ENCODE measurements around the gene UBE2F.

Gene UBE2F

DNA sequence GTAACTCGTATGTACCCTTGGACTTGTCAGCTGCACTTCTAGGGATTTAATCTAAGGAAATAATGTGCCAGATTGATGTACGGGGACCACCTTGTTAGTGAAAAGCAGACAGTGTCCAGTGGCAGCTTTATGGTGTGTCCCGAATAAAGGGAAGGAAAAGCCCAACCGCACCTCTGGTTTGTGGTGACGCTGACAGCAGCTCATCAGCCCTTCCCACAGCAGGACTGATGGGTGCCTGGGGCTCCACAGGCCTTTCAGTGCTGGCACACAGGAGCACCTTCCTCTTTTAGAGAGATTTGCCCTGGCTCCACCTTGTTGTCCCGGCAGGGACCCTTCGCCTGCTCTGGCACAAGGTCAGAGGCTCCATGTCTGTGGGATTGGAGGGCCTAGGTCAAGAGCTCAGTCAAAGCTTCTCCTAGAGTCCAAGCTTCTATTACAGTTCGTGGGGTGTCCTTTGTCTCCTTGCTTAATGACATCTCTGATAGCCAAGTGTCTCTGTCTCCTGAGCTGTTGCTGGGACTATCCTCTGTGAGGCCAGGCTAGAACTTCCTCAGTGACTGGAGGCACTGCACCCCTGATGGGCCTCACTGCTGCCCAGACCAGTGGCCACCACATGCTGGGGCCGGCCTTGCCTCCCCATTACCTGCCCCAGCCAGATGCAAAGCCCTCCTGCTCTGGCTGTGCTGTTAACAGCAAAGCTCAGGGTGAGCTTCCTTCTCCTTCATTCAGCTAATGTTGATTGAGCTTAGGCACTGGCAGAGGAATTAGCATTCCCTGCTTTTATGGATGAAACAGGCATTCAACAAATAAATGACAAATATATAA, 61.0 kb downstream of the UBE2F start:
- ATAC-seq (ENCODE audit: low read depth) (no peak), DNase-seq (ENCODE audit: low spot score) (no peak)
- Histone ChIP-seq H3K27me3 (ENCODE audit: insufficient read depth, poor library complexity, severe bottlenecking) (no peaks in the 10 kb centered on the region), H3K27ac (ENCODE audit: poor library complexity, severe bottlenecking) (no peak overlapping the region), H3K9me3 (ENCODE audit: severe bottlenecking) (no peaks in the 10 kb centered on the region), H3K4me1 (ENCODE audit: insufficient read depth, poor library complexity, severe bottlenecking) (no peaks in the 10 kb centered on the region), H3K36me3 (ENCODE audit: low read depth) (peaks cover 22% of the 10 kb centered on the region), H3K4me3 (ENCODE audit: severe bottlenecking) (no peak overlapping the region)
- TF ChIP-seq, protein P1, sequence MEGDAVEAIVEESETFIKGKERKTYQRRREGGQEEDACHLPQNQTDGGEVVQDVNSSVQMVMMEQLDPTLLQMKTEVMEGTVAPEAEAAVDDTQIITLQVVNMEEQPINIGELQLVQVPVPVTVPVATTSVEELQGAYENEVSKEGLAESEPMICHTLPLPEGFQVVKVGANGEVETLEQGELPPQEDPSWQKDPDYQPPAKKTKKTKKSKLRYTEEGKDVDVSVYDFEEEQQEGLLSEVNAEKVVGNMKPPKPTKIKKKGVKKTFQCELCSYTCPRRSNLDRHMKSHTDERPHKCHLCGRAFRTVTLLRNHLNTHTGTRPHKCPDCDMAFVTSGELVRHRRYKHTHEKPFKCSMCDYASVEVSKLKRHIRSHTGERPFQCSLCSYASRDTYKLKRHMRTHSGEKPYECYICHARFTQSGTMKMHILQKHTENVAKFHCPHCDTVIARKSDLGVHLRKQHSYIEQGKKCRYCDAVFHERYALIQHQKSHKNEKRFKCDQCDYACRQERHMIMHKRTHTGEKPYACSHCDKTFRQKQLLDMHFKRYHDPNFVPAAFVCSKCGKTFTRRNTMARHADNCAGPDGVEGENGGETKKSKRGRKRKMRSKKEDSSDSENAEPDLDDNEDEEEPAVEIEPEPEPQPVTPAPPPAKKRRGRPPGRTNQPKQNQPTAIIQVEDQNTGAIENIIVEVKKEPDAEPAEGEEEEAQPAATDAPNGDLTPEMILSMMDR (IDR thresholded peaks at IDR 0.05; ENCODE audit: poor library complexity, severe bottlenecking), result no peak

DNA sequence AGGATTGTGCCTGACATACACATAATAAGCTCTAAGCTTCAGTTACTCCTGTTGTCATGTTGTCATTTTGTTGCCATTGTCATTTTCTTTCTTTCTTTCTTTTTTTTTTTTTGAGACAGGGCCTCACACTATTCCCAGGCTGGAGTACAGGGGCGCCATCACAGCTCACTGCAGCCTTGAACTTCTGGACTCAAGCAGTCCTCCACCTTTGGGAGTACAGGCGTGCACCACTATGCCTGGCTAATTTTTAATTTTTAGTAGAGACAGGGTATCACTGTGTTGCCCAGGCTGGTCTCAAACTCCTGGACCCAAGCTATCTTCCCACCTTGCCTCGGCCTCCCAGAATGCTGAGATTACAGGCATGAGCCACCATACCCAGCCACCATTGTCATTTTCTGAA, 63.0 kb downstream of the UBE2F start:
- H3K27ac ChIP-seq (ENCODE audit: poor library complexity, severe bottlenecking), result no peak overlapping the region
- H3K36me3 ChIP-seq (ENCODE audit: low read depth), result peaks cover 22% of the 10 kb centered on the region
- TF ChIP-seq, protein P1 (IDR thresholded peaks at IDR 0.05; ENCODE audit: poor library complexity, severe bottlenecking), result no peak
- no peak for ATAC-seq (ENCODE audit: low read depth)
- DNase-seq (ENCODE audit: low spot score), result no peak
- no peaks in the 10 kb centered on the region for H3K27me3 ChIP-seq (ENCODE audit: insufficient read depth, poor library complexity, severe bottlenecking)
- H3K4me3 ChIP-seq (ENCODE audit: severe bottlenecking), result no peak overlapping the region
- no peaks in the 10 kb centered on the region for H3K9me3 ChIP-seq (ENCODE audit: severe bottlenecking)
- H3K4me1 ChIP-seq (ENCODE audit: insufficient read depth, poor library complexity, severe bottlenecking), result no peaks in the 10 kb centered on the region

DNA sequence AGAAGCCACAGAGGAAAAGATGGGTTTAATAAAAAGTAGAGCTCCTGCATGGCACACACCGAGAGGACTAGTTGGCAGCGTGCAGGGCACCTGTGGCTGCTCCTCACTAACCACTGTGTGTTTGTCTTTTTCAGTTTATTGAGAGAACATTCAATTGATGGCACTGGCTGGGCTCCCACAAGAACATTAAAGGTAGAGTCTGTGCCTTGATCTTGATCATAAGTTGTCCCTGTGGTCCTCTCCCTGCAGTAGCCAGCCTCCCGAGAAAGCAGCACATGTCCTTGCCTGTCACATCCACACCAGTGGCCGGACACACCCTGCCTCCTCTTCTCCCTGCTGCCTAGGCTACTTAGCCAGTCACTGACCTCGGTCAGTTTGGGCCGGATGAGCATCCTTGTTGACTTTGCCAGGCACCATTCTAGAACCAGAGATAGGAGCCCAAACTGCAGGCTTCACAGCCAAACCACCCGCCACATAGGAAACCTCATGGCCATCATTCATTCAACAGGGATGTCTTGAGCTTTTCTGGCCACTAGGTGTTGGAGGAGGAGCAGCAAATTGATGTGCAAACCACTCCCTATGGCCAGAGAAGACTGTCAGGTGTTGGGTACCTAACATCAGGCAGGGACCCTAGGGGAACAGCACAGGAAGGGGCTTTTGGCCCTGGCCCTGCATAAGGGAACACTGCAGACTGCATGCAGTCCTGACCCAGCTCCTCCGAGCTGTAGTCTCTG, 63.8 kb downstream of the UBE2F start:
- Histone ChIP-seq H3K27me3 (ENCODE audit: insufficient read depth, poor library complexity, severe bottlenecking) (no peaks in the 10 kb centered on the region), H3K27ac (ENCODE audit: poor library complexity, severe bottlenecking) (no peak overlapping the region), H3K4me3 (ENCODE audit: severe bottlenecking) (no peak overlapping the region), H3K9me3 (ENCODE audit: severe bottlenecking) (no peaks in the 10 kb centered on the region), H3K4me1 (ENCODE audit: insufficient read depth, poor library complexity, severe bottlenecking) (no peaks in the 10 kb centered on the region), H3K36me3 (ENCODE audit: low read depth) (peaks cover 28% of the 10 kb centered on the region)
- DNase-seq (ENCODE audit: low spot score) (no peak), ATAC-seq (ENCODE audit: low read depth) (no peak)
- TF ChIP-seq, protein P1 (IDR thresholded peaks at IDR 0.05; ENCODE audit: poor library complexity, severe bottlenecking), result no peak

DNA sequence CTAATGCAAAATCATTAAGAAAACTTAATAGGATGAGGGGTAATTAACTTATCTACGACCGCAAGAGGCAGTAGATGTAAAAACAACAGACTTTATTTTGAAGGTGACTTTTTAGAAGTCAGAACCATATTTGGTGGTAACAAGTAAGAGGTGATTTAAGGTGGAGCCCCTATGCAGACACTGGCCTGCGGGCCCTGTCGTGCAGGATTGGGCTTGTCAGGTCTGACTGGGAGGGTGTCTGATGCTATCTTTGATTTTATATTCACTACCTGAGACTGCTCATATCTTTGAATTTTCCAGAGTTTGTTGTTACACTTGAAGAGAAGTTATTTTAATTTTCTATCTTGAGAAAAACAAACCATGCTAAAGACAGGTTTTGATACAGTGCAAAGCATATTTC, 64.9 kb downstream of the UBE2F start:
- ATAC-seq (ENCODE audit: low read depth) (no peak), DNase-seq (ENCODE audit: low spot score) (no peak)
- TF ChIP-seq, protein P1 (IDR thresholded peaks at IDR 0.05; ENCODE audit: poor library complexity, severe bottlenecking), result no peak
- Histone ChIP-seq H3K4me1 (ENCODE audit: insufficient read depth, poor library complexity, severe bottlenecking) (no peaks in the 10 kb centered on the region), H3K36me3 (ENCODE audit: low read depth) (peaks cover 38% of the 10 kb centered on the region), H3K27ac (ENCODE audit: poor library complexity, severe bottlenecking) (no peak overlapping the region), H3K9me3 (ENCODE audit: severe bottlenecking) (no peaks in the 10 kb centered on the region), H3K27me3 (ENCODE audit: insufficient read depth, poor library complexity, severe bottlenecking) (no peaks in the 10 kb centered on the region), H3K4me3 (ENCODE audit: severe bottlenecking) (no peak overlapping the region)

All from RWPE2 (cell line).